GM18517 (cell line): ENCODE data around the gene NDEL1.

Experiments used
- ATAC-seq: cut with Tn5 transposase; IDR thresholded peaks from one replicate; pipeline ENCODE4 v1.9.1; 2021; ENCODE audit warnings: mild to moderate bottlenecking, moderate library complexity; ENCODE audit not compliant: unreplicated experiment

NDEL1 gene

DNA sequence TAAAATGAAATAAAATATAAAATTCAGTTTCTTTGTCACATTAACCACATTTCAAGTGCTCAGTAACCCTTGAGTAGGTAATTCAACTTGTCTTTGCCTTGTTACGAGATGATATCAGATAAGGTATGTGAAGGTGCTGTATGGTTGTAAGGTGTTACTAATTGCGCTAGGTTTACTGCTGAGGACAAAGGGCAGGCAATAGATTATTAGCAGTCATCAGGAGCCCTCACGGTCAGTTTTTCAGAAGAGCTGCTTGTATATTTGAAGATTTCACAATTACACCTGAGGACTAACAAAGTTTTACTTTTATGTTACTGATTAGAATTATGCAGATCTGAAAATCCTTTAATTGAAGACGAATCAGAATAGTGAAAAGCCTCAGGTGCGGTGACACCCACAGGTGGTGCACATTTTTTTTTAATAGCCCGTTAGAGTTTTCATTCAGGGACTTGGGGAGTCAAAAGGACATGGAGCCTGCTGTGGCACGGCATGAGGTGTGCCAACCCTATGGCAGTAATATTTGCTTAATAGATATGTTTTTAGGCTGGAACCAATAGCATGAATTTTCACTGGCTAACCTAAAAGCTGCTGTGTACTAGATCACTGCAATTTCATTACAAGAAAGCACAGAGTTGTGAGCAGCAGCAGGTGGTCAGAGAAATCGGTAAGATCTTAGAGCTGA, 16.4 kb downstream of the NDEL1 start:
- no peak for ATAC-seq

DNA sequence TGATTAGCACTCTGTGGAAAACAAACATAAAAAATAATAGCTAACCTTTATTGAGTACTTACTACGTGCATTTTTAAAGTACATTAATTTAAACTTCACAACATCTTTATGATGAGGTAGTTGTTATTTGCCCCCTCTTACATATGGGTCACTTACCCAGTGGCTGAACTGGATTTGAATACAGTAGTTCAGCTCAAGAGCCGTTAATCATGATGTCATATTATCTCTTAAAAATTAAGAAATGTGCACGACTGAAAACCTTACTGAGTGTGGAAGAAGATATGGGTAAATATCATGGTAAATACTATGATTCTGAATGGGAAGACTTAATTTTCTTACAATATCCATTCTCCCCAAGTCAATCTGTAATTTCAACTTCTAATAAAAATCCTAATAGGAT, 17.6 kb downstream of the NDEL1 start:
- no peak for ATAC-seq

DNA sequence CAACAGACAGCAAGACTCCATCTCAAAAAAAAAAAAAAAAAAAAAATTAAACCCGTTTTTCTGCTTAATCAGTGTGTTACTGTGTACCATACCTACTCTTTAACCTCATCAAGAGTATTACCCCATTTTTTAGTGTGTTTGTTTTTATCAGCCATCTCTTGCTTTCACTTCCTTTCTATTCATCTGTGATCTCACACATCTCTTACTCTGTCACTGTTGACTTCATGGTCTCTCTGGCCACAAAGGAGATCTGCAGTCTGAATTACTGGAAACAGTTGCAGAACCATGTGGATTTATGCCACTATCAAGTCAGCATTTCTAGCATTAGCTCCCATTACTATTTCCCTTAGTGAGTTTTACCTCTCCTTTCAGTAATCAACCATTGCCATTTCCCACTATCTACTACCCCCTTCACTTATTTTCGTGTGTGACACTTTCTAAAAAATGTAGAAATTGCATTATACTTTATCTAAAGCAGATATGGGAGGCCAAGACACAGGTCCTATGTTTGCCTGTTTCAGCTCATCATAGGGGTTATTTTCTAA, 20.1 kb downstream of the NDEL1 start:
- no peak for ATAC-seq

DNA sequence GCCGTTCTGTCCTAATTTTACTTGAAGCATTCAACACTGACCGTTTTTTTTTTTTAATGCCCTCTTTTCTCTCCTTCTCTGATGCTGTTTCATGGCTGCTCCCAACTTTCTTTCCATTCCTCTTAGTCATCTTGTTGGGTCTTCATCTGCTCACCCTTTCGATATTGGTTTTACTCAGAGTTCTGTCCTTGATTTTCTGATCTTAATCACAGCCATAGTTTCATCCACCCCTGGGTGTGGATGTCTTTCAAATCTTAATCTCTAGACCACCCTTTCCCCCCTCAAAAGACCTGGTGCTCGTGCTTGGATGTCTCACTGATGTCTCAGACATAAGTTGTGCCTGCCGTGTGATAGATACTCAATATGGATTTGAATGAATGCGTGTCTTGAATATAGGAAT, 22.4 kb downstream of the NDEL1 start:
- ATAC-seq, result no peak

DNA sequence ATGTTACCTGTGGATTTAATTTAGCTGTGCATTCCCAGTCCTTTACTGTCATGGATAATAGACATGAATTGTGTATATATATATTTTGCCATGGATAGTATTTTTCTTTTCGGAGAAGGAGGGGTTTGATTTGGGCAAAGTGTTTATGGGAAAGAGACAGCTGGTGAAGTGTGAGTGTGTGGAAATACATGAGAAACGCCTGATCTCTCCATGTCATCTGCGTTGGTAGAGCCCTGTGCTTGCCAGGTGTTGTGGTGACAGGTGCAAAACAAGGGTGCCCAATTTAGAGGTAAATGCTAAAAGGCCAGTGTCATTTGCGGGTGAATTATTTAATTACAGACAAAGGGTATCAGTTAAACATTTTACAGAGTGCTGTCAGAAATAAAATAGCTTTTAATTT, 23.4 kb downstream of the NDEL1 start:
- ATAC-seq, result no peak

DNA sequence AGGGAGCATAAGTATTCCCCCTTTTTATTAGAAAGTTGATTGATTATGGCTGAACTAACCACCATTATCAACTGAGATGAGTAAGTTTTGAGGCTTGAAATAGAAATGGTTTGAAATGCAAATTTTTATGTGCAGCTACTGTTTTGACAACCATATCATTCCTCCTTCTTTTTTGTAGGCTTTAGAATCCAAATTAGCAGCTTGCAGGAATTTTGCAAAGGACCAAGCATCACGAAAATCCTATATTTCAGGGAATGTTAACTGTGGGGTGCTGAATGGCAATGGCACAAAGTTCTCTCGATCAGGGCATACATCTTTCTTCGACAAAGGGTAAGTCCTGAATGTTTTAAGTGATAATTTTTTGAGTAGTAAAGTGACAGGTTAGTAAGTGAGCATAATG, 24.1 kb downstream of the NDEL1 start:
- no peak for ATAC-seq

DNA sequence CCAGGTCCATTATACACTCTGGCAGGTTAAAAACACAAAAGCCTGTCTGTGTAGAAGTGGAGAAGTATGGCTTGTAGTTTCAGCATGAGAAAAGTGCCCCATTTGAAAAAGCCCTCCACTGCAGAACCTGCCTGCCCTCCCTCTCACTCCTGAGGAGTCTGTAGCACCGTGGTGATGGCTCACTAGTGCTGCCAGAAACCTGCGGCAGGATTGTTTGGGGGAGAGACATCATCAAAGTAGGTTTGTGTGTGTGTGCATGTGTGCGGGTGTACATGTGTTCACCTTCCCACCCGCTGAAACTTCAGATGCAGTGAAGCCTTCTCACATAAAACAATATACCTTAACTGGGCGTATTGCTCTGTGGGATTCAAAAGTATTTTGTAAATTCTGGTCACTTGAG, 26.9 kb downstream of the NDEL1 start:
- no peak for ATAC-seq

DNA sequence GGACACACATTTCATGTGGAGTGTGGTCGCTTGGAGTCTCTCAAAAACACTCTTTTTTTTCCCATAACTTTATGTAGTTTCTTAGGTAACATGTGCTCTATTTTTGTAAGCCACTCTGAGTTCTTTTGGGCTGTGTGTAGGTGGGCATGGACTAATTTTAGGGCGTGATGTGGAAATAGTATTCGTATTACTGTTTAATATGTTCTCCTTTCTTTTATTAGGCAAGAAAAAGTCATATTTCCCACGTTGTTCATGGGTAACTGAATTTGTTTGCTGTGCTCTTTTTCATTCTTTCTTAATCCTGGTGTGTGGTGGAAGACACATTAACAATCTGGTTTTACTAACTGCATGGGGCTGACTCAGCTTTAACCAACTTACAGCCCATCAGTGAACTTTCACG, 27.4 kb downstream of the NDEL1 start:
- no peak for ATAC-seq

DNA sequence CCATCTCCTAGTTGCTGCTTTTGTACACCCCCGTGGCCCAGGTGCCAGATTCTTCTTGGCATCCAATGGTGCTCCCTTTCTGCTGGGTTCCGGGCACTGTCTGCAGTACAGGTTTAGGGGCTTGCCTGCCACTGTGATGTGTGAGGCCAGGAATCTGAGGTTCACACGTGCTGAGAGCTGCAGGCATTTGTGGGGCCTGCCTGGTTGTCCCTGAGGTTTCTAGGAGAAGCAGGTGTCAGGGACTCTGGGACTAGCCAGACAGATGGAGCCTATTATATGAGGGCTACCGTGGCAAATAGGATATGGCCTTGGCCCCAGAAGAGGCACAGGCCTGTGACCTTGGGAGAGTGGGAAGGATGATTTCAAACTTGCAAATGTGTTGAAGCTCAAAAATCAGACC, 29.3 kb downstream of the NDEL1 start:
- ATAC-seq, result no peak

DNA sequence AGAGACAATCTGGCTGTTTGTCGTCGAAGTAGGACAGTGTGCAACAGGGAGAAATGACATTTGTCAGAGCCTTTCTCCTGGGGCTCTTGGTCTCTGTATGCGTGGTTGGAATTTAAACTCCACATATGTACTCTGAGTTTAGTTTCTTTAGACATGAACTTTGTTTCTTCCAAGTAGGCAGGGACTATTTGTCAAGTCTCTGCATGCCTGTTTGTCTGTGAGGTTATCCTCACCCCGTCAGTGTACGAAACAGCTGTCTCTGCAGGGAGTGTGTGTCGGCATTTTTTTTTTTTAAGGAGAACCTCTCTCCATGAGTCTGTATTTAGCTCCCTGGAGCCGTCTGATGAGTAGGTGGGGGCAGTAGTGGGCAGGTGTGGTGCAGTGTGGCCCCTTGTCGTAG, 29.7 kb downstream of the NDEL1 start:
- ATAC-seq, result no peak

DNA sequence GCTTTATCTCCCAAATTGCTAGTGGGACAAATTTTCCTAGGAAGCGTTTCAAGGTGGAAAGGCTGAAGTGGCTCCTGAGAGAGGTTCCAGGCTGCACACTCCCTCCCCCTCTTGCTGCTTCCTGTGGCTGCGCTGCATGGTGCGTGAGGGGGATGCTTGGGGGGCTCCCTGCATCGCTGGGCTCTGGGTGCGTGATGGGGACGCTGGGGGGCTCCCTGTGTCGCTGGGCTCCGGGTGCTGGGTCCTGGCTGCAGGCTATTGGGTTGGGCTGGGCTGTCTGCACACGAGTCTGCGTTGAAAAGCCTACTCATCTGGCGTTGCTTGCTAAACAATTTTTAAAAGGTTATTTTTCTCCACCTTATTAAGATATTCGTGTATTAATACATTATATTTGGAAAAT, 30.1 kb downstream of the NDEL1 start:
- ATAC-seq, result no peak

DNA sequence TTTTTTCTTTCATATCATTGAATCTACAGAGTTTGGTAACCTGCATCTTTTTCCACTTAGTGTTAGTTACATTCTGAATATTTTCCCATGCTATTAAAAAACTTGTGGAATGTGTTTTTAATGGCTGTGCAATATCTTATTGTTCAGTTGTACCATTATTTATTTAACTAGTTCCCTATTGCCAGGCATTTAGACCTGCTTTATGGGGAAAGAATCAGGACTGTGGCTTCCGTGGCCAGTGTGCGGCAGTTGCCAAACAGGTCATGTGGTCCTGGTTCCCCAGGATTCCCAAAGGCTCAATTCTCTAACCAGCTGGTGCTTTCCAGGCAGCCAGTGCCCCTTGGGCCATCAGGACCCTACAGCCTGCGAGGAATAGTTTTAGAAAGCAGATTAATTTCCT, 30.8 kb downstream of the NDEL1 start:
- no peak for ATAC-seq

DNA sequence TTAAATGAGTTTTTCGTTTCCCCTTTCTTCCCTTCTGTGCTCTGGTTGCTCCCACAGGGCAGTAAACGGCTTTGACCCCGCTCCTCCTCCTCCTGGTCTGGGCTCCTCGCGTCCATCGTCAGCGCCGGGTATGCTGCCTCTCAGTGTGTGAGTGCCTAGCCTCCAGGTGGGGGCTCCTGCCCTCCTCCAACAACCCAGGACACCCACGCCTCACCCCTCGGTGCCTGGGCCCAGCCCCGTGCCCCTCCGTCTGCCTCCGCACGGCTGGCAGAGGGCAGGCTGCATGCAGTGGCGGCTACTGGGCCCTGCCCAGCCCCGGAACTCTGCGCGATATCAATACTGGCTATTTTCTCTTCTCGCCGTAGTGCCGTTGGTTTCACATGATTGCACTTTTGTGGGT, 31.2 kb downstream of the NDEL1 start:
- no peak for ATAC-seq

DNA sequence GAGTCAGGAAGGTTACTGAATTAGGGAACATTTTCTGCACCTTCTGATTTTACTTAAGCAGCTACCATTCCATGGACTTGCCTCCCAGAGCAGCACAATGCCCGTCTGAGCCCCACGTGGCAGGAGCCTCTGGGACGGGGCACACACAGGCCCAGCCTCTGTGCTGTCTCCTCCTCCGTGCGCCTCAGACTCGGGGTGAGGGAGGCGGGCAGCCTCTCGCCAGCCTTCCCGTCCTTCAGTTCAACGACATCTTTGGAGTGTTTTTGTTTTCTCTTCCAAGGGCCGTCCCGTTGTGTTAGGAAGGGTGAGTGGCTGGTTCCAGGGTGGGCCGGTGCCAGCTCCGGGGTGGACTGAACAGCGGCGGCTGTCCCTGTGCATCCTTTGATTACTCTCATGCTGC, 31.8 kb downstream of the NDEL1 start:
- ATAC-seq, result no peak

DNA sequence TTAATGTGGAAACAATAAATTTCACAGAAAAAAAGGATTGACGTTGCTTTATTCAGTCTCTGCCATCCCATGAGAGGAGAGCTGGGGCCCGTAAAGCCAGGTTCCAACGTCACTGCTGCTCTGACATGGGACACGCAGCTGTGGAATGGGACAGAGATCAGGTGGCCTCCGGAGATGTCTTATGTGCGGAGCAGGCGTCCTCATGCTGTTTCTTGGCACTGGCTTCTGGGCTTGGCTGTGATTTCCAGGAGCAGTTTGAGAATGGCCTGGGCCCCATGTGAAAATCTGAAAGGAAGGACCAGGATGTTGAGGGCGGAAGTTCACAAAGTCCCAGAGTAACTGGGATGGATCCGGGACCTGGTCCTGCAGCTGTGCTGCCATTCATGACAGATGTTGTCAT, 32.4 kb downstream of the NDEL1 start:
- ATAC-seq, result no peak

DNA sequence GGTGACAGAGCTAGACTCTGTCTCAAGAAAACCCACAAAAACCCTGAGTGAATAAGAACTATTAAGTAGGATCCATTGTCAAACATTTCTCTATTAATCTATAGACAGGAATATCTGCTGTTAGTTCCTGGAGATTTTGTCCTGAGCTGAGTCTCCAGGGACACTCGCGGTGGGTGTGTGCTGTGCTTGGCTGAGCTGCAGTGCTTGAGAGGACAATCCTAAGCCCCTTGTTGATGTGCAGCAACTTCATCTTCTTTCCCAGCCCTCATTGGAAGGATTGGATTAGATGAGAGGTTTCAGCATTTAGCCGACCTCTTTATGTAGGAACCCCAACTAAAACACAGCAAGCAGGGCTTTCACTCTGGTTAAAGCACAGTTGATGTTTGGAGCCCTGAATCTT, 33.3 kb downstream of the NDEL1 start:
- ATAC-seq, result no peak

DNA sequence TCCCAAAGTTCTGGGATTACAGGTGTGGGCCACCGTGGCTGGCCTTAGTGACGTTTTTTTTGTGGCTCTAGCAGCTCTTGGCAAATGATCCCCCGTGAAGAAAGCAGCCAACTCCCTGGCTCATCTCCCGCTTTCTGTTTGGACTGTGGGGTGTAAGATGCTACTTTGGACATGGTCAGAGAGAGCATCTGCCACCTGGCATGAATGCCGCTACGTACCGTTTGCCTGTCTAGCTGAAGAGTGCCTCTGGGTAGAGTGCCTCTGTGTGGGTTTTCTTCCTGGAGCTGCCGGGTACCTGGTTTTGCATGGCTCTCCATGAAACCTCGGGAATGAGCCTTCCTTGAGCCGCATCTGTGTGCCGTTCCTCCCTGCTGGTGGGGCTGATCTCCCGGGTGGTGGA, 34.3 kb downstream of the NDEL1 start:
- ATAC-seq, result no peak

DNA sequence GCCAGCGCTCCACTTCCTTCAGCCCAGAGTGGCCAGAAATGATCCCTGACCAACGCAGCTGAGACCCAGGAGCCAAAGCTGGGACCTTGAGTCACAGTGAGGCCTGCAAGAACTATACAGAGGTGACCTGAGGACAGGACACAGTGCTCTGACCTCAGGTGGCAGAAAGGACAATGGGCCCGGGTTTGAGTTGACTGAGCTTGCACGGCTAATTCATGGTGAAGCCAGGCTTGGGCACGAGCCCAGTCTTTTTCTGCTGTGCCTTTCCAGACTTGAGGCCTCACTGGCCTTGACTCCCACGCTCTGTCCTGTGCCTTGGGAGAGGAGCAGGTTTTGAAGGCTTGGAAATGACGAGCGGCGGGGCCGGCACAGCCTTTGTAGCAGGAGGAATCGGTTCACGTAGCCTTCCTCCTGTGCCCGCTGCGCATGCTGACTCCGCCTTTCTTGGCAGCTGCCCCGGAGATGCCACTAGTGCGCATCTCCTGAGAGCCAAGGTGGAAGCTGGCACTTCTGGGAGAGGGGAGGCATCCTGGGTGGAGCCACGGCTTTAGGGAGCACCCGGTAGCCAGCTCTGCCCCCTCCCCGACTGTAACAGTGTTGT, 34.9 kb downstream of the NDEL1 start:
- no peak for ATAC-seq

DNA sequence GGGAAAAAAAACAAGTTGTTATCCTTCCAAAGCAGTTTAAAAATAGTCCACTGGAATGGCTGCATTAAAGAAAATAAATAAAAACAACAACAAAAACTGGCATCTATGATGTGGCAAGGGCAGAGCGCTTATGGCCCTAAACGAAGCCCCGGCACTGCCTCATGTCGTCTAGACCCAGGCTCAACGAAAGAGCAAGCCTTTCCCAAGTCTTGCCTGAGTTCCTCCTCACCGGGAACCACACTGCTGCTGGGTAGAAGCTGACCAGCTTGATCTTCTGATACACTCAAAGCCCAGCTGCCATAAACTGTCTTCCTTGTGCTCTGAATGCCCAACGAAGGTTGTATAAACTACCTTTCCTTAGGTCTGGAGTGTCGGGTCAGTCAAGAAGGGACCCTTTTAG, 37.0 kb downstream of the NDEL1 start:
- no peak for ATAC-seq

DNA sequence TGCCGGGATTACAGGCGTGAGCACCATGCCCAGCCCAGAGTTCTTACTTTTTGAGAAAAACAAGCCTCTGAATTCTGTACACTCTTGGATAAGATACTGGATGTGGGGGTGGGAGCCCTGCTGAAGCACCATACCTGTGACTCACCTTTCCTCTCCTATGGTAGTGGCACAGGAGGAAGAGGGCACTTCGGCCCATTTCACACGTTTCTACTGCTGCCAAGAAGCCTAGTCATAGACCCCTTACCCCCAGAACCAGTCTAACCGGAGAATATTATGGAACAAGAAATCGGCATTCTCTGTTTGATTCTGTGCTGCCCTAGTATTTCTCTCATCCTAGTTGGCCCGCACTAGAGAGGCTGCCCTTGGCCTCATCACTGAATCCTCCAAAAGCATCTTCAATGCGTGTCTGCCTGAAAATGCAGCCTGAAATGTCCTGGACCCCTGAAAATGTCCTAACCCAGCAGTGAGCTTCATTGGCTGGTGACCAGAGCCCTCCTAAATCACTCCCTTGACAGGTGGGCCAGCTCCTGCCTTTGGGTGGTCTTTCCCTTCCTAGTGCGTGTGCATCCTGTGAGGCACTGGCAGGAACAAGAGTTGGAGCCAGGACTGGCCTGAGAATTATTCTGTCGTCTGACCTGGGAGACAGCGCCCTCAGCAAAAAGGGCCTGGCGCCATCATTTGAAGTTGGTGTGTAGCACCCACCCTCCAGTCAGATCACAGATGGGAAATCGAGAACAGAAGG, 37.9 kb downstream of the NDEL1 start:
- no peak for ATAC-seq

DNA sequence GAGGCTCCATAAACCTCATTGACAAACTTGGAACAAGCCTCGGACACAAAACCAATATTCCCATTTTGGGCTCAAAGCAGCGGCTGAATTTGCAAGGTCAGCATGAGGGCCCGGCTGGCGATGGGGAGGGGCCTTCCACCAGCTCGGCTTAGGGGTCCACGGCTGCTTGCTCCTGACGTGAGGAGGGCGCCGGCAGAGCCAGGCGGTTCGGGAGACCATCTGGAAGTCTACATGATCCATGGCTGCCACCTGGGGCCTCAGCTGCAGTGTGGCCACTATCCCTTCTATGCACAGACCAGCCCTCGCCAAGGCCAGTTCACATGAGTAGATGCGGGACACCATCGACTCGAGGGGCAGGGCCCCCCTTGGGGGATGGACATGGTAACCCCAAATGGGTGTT, 39.1 kb downstream of the NDEL1 start:
- ATAC-seq, result no peak

DNA sequence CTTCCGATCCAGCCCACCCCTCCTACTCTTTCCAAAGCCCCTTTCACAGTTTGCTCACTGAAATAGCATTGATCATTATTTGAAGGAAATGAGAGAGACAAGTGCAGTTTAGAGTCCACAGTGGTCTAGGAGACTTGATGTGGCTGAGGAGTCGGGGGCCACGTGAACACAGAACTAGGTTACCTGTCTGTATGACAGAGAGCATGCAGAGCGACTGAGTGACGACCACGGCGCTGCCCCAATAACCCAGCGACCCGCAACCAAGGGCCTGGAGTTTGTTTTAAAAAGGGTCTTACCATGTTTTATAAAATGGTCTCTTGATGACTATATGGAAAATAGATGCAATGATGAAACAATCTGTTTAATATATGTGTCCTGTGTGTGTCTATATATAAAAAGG, 39.5 kb downstream of the NDEL1 start:
- no peak for ATAC-seq
